Endometrium (tissue), 2 donors: ENCODE data around the gene PTPN2.
"Not testable (repeated sequence)": the region's sequence is repeated elsewhere in the genome, so short reads cannot be mapped to it uniquely, and the experiment has no call there.

Source experiments
- FAIRE-seq: peaks from 2 replicates; lab custom pipeline; 2012; peaks lifted over from hg19 to GRCh38; lab: Jason Lieb, UNC
- donor health status: control.
- donor health status: control.

The PTPN2 gene

DNA sequence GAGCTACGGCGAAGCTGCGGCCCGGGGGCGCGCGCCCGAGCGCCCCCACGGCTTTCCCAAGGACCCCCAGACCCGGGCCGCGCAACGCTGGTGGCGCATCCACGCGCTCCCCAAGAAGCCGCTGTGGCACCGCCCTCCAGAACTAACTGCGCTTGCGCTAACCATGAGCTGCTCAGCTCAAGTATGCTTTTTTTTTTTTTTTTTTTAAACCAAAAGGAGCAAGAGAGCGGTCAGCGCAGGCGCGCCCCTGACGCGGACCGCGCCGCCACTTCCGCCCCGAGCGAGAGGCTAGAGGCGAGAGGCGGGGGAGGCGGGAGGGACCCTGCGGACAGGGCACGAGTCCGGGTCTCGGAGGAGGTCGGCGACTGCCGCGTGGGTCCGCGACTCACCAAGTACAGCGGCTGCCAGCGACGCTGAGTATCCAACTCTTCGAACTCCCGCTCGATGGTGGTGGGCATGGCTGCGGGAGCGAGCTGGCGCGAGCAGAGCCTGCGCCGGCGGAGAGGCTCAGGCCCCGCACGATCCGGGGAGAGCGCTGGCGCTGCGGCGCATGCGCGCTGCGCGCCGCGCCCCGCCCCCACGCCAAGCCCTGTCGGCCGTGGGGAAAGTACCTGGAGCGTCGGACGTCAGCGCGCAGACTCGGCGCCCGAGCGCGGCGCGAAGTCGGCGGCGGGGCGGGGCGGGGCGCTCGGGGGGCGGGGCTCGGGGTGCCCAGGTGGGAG, at the start of gene PTPN2:
Gene PTPN2 (minus strand): TSS at position 554 of the 722 bp plus-strand sequence. CDS start 96 bp downstream, at position 458.
- no peak for FAIRE-seq

DNA sequence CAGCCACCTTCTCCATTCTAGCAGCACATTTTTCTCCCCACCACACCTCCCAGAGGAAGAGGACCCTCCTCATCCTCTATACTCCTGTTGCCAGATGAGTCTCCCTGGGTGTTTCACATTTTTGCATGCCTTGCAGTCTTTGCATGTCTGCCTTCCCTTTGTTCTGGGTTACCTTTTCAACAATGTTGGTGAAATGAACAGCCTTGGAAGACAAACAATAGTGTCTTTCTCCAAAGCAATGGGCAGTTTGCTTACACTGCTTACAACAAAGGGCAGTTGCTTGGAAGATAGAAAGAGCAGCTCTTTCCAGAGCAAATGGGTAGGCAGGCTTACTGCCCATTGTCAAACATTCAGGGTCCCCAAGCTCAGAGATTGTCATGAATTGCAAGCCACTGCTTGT, 49.3 kb upstream of the PTPN2 start:
- no peak for FAIRE-seq

DNA sequence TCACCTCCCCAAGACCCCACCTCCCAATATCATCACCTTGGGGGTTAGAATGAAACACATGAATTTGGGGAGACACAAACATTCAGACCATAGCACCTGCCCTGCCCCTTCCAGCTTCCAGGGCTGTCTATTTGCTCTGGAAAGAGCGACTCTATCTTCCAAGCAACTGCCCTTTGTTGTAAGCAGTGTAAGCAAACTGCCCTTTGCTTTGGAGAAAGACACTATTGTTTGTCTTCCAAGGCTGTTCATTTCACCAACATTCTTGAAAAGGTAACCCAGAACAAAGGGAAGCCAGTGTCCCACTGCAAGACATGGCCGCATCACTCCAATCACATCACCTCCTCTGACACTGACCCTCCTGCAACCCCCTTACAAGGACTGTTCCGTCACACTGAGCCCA, 46.9 kb upstream of the PTPN2 start:
- FAIRE-seq, result no peak

DNA sequence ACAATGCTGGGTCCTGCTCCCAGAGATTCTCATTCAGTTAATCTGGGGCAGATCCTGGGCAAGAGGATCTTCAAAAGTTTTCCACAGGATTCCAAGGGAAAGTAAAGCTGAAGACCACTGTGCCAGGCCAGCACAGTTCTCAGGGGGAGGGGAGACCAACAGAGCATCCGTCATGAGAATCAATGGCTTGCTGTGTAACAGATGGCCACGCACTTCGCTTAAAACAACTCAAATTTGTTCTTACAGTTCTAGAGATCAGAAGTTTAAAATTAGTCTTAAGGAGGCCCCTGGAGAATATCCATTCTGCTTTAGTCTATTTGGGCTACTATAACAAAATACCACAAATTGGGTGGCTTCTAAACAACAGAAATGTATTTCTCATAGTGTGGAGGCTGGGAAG, 46.3 kb upstream of the PTPN2 start:
- FAIRE-seq, result no peak

DNA sequence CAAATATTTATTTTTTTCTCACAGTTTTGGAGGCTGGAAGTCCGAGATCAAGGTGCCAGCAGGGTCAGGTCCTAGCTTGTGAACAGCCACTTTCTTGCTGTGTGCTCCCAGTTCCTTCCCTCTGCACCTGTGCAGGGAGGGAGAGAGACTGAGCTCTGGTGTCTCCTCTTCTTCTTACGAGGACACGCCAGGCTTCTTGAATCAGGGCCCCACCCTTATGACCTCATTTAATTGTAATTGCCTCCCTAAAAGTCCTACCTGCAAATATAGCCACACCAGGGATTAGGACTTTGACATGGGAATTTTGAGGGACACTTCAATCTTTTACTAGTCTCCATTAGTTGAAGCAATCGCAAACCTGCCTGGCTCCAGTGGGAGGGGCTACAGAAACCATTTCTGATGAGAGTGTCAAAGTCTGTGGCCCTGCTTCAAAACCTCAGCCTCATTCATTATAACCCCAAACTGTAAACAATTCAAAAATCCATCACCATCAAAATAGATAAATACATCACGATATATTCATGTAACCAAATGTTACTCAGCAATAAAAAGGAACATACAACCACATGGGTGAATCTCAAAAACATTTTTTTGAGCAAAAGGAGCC, 45.5 kb upstream of the PTPN2 start:
- FAIRE-seq, result no peak

DNA sequence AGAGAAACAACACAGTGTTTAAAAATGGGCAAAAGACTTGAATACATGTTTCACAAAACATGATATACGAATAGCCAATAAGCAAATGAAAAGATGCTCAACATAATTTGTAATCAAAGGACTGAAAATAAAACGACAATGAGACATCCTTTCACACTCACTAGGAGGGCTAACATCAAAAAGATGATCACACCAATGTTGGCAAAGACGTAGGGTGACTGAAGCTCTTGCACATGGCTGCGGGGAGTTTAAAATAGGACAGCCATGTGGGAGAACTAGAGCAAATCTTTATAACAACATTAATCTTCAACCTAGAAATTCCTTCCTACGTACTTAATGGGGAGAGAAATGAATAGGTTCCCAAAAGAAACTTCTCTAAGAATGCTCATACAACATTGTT, 44.6 kb upstream of the PTPN2 start:
- FAIRE-seq, result no peak

DNA sequence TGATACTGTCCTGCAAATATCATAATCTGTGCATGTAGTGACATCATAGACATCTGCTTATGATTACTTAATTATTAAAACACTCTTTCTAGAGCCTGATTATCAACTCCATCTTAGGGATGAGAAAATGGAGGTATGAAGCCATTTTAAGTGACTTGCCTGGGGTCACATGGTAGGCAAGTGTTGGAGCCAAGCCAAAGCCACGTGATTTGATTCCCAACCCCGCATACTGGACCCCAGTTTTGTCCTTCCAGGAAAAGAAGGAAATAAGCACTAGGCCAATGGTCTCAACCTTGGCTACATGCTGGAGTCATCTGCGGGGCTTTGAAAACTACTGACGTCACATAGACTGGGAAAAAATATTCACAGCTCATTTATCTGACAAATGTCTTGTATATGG, 44.2 kb upstream of the PTPN2 start:
- FAIRE-seq, result no peak

DNA sequence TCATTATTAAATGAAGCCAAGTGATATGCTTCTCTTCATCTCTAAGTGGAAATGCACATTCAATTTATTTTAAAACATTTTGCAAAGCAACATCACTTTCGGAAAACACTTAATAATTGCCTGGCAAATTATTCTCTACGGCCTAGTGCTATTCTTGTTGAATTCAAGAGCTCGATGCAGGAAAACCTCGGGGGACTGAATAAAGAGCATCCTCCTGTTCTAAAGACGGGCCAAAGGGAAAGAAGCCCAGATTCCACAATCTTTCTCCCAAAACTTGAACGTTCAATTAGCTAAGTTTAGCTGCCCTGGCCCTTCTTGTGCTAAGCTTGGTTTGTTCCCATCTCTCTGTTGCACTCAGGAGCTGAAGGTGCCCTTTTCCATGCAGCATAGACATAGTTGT, 40.6 kb upstream of the PTPN2 start:
- FAIRE-seq, result no peak

DNA sequence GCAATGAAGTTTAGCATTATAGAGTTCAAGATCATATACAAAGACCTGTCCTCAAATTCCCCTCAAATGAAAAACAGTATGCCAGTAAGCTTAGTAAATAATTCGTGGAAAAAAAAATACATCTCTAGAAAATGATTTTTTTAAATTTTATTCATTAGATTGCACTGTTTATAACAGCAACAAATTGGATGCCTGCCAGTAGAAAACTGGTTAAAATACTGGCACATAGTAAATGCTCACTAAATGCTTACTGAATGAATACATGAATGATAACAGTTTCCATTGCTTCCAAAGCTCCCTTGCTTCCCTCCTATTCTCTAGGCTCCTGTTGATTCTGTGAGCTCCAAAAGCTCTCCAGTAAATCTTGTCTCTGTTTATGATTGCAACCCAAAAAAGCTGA, 38.2 kb upstream of the PTPN2 start:
- FAIRE-seq, result no peak

DNA sequence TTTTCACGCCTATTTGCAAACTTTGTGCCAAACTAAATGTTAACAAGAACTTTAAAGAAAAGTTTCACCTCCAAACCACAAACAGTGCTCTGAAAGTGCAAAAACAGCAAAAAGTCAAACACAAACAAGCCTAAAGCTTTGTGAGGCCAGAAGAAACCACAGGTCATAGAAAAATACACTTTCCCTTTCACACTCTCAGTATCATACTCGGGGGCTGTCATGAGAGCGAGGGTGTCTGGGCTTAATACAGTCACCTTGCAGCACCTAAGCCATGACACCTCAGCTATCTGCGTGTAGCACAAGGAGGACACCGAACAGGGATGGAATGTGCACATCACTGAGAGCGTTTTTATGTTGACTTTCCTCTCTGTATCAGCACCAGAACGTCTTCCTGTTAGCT, 37.1 kb upstream of the PTPN2 start:
- FAIRE-seq, result no peak

DNA sequence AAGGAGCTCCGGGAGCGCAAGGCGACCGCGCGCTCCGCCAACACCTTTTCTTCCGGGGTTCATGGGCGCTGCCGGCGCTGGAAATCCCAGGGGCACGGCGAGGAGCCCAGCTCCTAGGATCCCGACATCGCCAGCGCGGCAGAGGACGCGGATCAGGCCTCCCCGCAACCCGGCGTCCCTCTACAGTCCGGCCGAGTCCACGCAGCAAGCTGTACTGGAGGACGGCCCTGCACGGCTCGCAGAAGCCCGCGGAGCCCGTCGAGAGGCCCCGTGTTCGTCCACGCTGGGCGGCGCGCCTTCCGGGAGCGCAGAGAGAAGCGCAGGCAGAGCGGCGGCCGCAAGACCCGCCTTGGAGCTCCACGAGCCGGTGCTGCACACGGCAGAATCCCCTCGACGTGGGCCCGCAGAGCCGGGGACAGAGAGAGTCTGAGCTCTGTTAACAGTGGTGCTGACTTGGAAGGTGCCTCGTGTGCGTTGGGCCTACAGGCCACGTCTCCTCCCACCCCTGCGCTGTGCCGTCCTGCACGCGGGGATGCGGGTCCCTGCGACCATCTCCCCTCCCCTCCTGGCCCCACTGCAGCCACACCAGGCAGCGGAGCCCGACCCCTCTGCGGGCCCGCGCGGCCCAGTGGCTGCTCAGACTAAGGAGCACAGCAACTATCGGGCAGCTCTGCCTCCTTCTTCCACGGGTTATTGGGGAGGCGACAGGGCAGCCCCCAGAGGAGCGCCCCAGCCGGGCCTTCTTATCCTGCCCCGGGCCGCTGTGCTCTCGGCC, 28.1 kb upstream of the PTPN2 start:
- no peak for FAIRE-seq

DNA sequence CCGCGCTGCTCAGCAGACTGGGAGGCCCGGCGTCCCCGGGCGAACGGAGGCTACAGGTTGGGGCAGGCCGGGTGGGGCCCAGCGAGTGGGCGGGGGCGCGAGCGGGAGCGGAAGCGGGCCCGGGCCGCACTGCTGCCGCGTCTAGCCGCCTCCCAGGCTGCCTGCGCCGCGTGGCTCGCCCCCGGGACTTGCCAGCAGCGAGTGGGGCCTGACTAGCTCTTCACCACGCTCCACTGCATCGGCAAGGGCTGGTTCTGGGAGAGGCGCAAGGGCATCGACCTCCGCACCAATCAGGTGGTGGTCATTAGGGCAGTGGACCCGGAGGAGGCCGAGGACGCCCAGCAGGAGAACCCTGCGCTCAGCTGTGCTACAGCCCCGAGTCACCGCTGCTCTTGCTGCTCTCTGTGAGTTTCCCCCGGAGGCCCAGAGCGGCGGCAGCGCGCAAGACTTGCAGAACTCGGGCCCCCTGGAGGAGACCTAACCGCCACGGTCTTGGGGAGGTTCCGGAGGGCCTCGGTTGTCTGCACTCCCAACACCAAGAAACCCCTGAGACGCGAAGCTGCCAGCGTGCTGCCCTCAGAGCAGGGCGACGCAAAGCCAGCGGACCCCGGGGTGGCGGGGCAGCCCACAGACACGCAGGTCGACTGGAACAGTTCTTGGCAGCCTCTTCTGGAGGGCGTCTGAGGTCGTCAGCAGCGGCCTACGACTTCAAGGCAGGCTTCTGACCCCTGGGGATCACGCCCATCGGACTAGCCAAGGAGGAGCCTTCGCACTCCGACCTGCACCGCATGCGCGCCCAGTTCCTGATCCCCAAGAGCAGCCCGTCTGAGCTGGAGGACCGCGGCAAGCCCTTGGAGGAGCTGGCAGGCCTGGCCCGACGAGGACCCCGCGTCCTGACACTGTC, 27.2 kb upstream of the PTPN2 start:
- no peak for FAIRE-seq

DNA sequence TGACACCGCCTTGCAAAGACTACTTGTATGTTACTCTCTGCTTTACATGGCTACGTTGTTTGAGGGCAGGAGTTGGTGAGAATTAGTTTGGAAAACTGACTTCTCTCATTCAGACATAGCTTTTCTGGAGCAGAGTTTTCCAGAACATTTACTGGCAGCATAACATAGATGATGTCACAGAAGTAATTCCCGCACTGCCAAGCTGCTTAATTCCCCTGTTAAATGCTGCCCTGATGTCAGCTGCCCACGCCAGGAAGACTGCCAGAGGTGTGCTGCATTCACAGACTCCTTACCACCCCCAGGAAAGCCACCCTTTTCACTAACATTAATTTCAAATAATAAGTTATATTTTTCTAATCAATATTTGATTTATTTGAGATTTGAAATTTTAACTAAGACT, 24.7 kb upstream of the PTPN2 start:
- FAIRE-seq, result no peak

DNA sequence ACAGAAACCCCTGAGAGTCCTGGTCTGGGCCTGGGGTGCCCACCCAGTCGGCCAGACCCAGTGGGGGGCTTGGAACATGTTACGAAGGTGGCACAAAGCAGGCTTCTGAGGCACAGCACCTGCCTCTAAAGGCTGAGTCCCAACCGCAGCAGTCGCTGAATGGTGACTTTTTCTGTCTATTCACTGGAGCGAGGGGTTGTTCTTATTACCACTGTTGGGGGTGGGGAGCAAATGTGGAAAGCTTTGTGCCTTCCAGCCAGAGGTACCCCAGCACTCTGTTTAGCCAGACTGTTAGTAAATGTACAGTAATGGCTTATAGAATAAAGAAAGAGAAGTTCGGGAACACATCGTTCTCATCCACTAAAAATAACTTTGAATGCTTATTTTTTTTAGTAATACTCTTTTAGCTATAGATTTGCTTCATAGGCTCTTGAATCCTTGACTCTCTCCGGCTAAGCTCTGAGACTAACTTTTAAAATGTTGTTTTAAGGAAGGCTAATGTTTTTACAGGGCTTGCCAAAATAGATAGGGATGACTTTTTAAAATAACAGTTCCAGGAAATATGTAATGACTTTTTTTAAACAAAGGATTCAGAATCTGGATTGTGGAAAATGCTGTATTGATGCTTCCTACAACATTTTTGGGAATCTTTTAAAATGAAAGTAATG, 23.4 kb upstream of the PTPN2 start:
- peak; percentile 23 for FAIRE-seq

DNA sequence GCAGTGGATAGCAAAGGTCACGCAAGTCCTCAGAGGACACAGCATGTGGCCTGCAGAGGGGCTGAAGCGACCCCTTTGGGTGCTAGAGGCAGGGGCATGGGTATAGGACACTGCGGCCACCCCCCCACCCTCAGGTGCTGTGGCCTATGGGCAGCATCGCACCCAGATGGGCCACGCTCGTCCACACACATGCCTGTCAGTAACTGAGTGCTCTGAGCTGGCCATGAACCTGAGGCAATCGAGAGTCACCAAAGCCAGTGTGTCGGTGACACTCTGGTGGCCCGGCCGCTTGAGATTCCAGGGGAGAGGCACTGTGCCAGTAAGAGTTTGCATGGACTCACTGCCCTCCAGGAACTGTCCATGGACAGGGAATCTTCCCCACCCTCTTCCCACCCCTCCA, 22.7 kb upstream of the PTPN2 start:
- FAIRE-seq, result no peak

DNA sequence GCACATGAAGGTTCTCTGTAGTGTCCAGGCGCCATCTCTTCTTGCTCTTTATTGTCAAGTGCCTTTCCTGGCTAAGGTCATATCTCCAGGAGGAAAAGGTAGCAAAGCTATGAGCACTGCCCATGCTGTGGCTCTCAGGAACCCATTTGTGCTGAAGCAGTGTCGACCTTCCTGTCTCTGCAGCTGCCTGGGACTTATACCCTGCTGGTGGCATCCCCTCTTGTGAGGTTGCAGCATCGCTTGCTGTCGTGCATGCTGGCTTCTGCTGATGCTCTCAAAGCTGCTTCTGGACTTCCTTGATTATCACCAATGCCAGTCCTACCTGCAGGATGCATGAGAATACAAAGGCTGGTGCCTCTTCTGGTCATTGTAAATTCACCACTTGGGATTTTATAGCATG, 22.1 kb upstream of the PTPN2 start:
- no peak for FAIRE-seq

DNA sequence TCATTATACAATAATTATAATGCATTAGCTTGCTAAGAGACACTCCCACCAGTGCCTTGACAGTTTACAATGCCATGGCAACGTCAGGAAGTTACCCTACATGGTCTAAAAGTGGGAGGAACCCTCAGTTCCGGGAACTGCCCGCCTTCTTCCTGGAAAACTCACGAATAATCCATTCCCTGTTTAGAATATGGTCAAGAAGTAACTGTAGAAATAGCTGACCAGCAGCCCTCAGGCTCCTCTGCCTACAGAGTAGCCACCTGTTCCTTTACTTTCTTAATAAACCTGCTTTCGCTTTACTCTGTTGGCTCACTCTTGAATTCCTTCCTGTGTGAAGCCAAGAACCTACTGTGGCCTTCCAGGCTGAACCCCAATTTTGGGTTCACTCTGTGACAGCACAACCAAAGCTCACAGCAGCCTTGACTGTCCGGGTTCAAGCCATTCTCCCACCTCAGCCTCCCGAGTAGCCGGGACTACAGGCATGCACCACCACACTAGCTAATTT, 20.0 kb upstream of the PTPN2 start:
- FAIRE-seq, result no peak

DNA sequence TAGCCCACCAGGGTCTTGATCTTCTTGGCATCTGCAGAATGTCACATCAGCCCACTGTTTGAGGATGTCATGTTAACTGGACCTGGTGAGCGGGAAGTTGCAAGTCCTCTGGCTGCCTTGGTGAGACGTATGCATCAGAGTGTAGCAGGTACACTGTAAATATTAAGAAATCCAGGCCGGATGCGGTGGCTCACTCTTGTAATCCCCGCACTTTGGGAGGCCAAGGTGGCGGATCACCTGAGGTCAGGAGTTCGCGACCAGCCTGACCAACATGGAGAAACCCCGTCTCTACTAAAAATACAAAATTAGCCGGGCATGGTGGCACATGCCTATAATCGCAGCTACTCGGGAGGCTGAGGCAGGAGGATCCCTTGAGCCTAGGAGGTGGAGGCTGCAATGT, 17.2 kb upstream of the PTPN2 start:
- not testable (repeated sequence) for FAIRE-seq

DNA sequence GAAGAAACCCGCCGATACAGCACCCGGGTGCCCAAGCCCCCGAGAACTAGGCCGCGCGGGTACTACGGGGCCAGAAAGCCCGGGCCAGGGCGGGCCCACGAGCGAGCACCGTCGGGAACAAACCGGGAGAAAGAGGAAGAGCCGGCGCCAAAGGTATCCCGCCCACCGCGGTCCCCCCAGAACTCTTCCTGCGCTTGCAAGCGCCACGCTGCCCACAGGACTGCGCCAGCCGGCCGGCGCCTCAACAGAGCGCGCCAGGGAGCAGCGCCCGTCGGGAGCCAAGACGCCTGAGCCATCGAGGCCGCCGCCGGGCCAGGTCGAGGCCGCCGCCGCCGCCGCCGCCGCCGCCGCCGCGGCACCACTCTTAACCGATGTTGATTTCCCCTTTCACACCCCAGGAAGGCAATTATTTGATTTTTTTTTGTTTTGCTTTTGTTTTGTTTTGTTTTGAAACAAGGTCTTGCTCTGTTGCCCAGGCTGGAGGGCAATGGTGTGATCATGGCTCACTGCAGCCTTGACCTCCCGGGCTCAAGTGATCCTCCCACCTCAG, 12.8 kb upstream of the PTPN2 start:
- FAIRE-seq, result not testable (repeated sequence)

DNA sequence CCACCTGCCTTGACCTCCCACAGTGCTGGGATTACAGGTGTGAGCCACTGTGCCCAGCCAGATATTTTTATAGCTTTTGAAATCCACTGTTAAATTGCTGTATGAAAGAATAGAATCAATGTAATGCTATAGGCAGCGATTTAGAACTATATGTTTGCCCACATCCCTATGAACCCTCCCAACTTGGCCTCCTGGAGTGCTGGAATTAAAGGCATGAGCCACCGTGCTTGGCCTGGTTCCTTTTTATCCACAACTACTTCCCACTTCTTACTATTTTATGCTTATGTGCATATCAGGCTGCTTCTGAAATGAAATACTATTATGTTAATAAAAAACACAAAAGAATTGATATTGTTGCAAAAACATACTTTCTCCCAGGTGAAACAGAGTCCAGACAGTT, 11.6 kb upstream of the PTPN2 start:
- FAIRE-seq, result no peak

DNA sequence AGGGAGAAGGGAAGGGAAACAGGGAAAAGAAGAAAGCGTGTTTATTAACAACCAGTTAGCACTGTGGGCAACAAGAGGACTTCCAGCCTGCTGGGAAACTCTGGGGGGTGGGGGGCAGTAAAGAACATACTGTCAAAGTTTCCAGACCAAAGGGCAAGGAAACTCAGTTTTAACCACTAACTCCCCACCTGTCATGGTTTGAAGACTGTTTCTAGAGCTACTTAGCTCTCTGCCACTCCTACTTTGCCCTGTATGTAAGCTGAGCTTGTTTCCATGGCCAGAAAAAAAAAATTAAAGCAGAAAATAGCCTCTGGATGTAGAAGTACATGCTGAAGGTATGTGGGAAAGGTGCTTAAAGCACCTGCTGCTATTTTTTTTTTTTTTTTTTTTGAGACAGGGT, 11.0 kb upstream of the PTPN2 start:
- FAIRE-seq, result no peak
